ENCODE measurements around the gene PLEKHA3. TPM values are rescaled to one million over a fixed set of nuclear protein-coding genes. Genes with fewer than 3 reads are reported as not detected.

Gene PLEKHA3
- total RNA-seq: 5.9 and 6.2 TPM in 2 replicates
- polyA plus RNA-seq: 26.3 and 34.6 TPM in 2 replicates
- 9.0 and 12.0 TPM in 2 replicates for polyA plus RNA-seq (2012)
- polyA minus RNA-seq (ENCODE audit: low replicate concordance): 2.1 and 2.4 TPM in 2 replicates

DNA sequence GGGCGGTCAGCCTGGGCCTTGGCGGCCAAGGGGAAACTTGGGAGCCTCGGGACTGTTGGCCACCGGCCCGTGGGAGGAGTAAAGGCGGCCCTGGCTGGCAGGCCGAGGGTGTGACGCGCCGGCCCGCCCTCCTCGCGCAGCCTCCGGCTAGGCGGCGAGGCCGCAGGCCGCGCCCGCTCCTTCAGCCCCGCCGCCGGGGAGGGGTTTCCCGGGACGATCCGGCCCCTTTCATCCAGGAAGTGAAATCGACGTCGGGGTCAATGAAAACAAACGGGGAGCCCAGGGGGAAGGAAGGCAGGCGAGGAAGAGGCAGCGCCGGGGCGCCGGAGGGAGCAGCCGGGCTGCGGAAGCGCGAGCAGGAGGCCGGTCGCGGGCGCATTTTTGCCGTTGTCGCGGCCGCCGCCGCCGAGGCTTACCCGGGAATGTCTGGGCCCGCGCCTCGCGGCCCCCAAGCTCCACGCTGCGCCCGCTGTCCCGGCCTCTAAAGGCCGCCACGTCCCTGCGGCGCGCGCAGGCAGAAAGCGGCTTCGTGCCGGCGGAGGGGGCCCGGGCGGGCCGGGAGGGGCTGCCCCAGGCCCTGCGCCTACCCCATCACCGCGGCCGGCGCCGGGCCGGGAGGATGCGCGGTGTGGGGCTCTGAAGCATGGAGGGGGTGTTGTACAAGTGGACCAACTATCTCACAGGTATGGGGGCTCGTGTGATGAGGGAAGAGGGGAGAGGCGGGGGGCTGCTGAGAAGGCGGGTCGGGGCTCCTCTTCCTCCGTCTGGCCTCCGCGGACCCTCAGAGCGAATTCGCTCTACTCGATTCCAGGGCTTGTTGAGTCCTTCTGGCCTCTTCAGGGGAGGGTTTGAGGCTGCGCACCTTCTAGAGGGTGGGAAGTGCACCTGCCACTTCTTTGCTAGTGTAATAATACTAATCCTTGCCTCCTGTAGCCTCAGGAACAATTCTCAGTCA is at the start of gene PLEKHA3:
Gene PLEKHA3 (plus strand): TSS at position 231 of the 955 bp plus-strand sequence. CDS start 413 bp downstream, at position 644.
- peak within 1 kb of the TSS; percentile 77 for H3K9ac ChIP-seq (ENCODE audit: insufficient read depth, low read length)
- H3K4me2 ChIP-seq (ENCODE audit: extremely low read depth, insufficient read depth, low read length): peak within 1 kb of the TSS; percentile 98
- peaks cover 2% of the 10 kb centered on the region for H3K4me1 ChIP-seq (ENCODE audit: control insufficient read depth, extremely low read depth, insufficient read depth, low read length)
- H3K79me2 ChIP-seq (ENCODE audit: control insufficient read depth, insufficient read depth, low read length): peaks cover 37% of the 10 kb centered on the region
- peak within 1 kb of the TSS; percentile 76 to 99 (median 88) for H3K4me3 ChIP-seq (replicated peaks in 1 of 4; ENCODE audit: control extremely low read depth in 1 of 4, insufficient read depth in 1 of 4, low read depth in 3 of 4, low read length in 4 of 4)
- no peaks in the 10 kb centered on the region for H3K36me3 ChIP-seq (ENCODE audit: control insufficient read depth, insufficient read depth, low read length)
- TF ChIP-seq EZH2 (IDR thresholded peaks at IDR 0.05; ENCODE audit: low read length, missing control alignments): no peak
- TF ChIP-seq, protein P1, sequence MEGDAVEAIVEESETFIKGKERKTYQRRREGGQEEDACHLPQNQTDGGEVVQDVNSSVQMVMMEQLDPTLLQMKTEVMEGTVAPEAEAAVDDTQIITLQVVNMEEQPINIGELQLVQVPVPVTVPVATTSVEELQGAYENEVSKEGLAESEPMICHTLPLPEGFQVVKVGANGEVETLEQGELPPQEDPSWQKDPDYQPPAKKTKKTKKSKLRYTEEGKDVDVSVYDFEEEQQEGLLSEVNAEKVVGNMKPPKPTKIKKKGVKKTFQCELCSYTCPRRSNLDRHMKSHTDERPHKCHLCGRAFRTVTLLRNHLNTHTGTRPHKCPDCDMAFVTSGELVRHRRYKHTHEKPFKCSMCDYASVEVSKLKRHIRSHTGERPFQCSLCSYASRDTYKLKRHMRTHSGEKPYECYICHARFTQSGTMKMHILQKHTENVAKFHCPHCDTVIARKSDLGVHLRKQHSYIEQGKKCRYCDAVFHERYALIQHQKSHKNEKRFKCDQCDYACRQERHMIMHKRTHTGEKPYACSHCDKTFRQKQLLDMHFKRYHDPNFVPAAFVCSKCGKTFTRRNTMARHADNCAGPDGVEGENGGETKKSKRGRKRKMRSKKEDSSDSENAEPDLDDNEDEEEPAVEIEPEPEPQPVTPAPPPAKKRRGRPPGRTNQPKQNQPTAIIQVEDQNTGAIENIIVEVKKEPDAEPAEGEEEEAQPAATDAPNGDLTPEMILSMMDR (conservative IDR thresholded peaks at IDR 0.05 in 1 of 2, IDR thresholded peaks at IDR 0.05 in 1 of 2; ENCODE audit: low read depth in 1 of 2, low read length in 2 of 2): no peak
- peak within 1 kb of the TSS; percentile 94 for H3K27ac ChIP-seq (ENCODE audit: insufficient read depth, low read length)
- H3K27me3 ChIP-seq (ENCODE audit: control insufficient read depth, insufficient read depth, low read length): no peaks in the 10 kb centered on the region
- H3K9me3 ChIP-seq (ENCODE audit: control insufficient read depth, insufficient read depth, low read depth, low read length): no peaks in the 10 kb centered on the region
- H2AFZ ChIP-seq (ENCODE audit: low read length): peak within 1 kb of the TSS; percentile 18
- H4K20me1 ChIP-seq (ENCODE audit: control insufficient read depth, extremely low read depth, insufficient read depth, low read length): no peaks in the 10 kb centered on the region
- DNase-seq (ENCODE audit: low read depth in 2 of 2): peak; percentile 95 to 96

DNA sequence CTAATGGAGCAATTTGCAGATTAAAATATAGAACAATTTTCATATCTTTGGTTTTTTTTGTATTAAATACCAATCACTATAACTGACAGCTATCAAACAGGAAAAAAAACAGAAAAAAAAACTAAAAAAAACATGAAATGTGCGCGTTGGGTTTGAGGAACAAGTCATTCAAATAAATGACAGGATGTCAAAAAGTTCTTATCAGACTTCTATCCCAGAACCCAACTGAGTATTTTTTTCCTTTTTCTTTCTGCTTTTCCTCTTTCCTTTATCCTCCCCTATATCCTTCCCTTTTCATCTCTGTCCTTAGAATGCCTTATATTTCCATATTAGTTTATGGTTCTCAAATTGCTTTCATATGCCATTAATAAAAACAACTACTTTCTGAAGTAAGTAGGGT is 43.6 kb upstream of the PLEKHA3 start:
- no peaks in the 10 kb centered on the region for H3K4me1 ChIP-seq (ENCODE audit: control insufficient read depth, extremely low read depth, insufficient read depth, low read length)
- no peaks in the 10 kb centered on the region for H3K27me3 ChIP-seq (ENCODE audit: control insufficient read depth, insufficient read depth, low read length)
- DNase-seq (ENCODE audit: low read depth in 2 of 2): no peak
- TF ChIP-seq, protein P1 (conservative IDR thresholded peaks at IDR 0.05 in 1 of 2, IDR thresholded peaks at IDR 0.05 in 1 of 2; ENCODE audit: low read depth in 1 of 2, low read length in 2 of 2): no peak
- no peak for TF ChIP-seq EZH2 (IDR thresholded peaks at IDR 0.05; ENCODE audit: low read length, missing control alignments)
- H3K79me2 ChIP-seq (ENCODE audit: control insufficient read depth, insufficient read depth, low read length): no peaks in the 10 kb centered on the region
- H3K4me3 ChIP-seq (replicated peaks in 1 of 4; ENCODE audit: control extremely low read depth in 1 of 4, insufficient read depth in 1 of 4, low read depth in 3 of 4, low read length in 4 of 4): no peak overlapping the region
- no peaks in the 10 kb centered on the region for H4K20me1 ChIP-seq (ENCODE audit: control insufficient read depth, extremely low read depth, insufficient read depth, low read length)
- no peak overlapping the region for H3K9ac ChIP-seq (ENCODE audit: insufficient read depth, low read length)
- peaks cover 3% of the 10 kb centered on the region for H3K36me3 ChIP-seq (ENCODE audit: control insufficient read depth, insufficient read depth, low read length)
- H3K4me2 ChIP-seq (ENCODE audit: extremely low read depth, insufficient read depth, low read length): no peak overlapping the region
- no peak overlapping the region for H2AFZ ChIP-seq (ENCODE audit: low read length)
- H3K27ac ChIP-seq (ENCODE audit: insufficient read depth, low read length): no peak overlapping the region
- no peaks in the 10 kb centered on the region for H3K9me3 ChIP-seq (ENCODE audit: control insufficient read depth, insufficient read depth, low read depth, low read length)

GRCh38 chr2:178441426-178441825 is 38.8 kb upstream of the PLEKHA3 start:
- no peak overlapping the region for H3K4me2 ChIP-seq (ENCODE audit: extremely low read depth, insufficient read depth, low read length)
- no peaks in the 10 kb centered on the region for H3K79me2 ChIP-seq (ENCODE audit: control insufficient read depth, insufficient read depth, low read length)
- H3K27me3 ChIP-seq (ENCODE audit: control insufficient read depth, insufficient read depth, low read length): no peaks in the 10 kb centered on the region
- H3K9me3 ChIP-seq (ENCODE audit: control insufficient read depth, insufficient read depth, low read depth, low read length): no peaks in the 10 kb centered on the region
- DNase-seq (ENCODE audit: low read depth in 2 of 2): peak in 1 of 2 donors; percentile 29
- H3K36me3 ChIP-seq (ENCODE audit: control insufficient read depth, insufficient read depth, low read length): peaks cover 8% of the 10 kb centered on the region
- no peaks in the 10 kb centered on the region for H4K20me1 ChIP-seq (ENCODE audit: control insufficient read depth, extremely low read depth, insufficient read depth, low read length)
- no peak overlapping the region for H3K4me3 ChIP-seq (replicated peaks in 1 of 4; ENCODE audit: control extremely low read depth in 1 of 4, insufficient read depth in 1 of 4, low read depth in 3 of 4, low read length in 4 of 4)
- TF ChIP-seq, protein P1 (conservative IDR thresholded peaks at IDR 0.05 in 1 of 2, IDR thresholded peaks at IDR 0.05 in 1 of 2; ENCODE audit: low read depth in 1 of 2, low read length in 2 of 2): no peak
- TF ChIP-seq EZH2 (IDR thresholded peaks at IDR 0.05; ENCODE audit: low read length, missing control alignments): no peak
- H2AFZ ChIP-seq (ENCODE audit: low read length): no peak overlapping the region
- H3K9ac ChIP-seq (ENCODE audit: insufficient read depth, low read length): no peak overlapping the region
- no peak overlapping the region for H3K27ac ChIP-seq (ENCODE audit: insufficient read depth, low read length)
- H3K4me1 ChIP-seq (ENCODE audit: control insufficient read depth, extremely low read depth, insufficient read depth, low read length): no peaks in the 10 kb centered on the region
